ENCODE data around the gene NEURL2.
"Not testable (repeated sequence)": the region's sequence is repeated elsewhere in the genome, so short reads cannot be mapped to it uniquely, and the experiment has no call there.

Gene NEURL2

GRCh38 chr20:45934586-45935415 lies 43.8 kb upstream of the NEURL2 start, which contains the start of gene PCIF1:
Gene PCIF1, plus strand, starts transcription at chr20:45934683. Its CDS starts 4,317 bp downstream, at chr20:45939000.
- FAIRE-seq (no peak), DNase-seq (ENCODE audit: insufficient read length, low spot score) (peak; percentile 95)
- no peak for TF ChIP-seq CTCF (IDR thresholded peaks at IDR 0.05; ENCODE audit: insufficient read depth, missing control alignments)

GRCh38 chr20:45934046-45934585 lies 43.1 kb upstream of the NEURL2 start:
- no peak for FAIRE-seq
- no peak for TF ChIP-seq CTCF (IDR thresholded peaks at IDR 0.05; ENCODE audit: insufficient read depth, missing control alignments)
- no peak for DNase-seq (ENCODE audit: insufficient read length, low spot score)

DNA sequence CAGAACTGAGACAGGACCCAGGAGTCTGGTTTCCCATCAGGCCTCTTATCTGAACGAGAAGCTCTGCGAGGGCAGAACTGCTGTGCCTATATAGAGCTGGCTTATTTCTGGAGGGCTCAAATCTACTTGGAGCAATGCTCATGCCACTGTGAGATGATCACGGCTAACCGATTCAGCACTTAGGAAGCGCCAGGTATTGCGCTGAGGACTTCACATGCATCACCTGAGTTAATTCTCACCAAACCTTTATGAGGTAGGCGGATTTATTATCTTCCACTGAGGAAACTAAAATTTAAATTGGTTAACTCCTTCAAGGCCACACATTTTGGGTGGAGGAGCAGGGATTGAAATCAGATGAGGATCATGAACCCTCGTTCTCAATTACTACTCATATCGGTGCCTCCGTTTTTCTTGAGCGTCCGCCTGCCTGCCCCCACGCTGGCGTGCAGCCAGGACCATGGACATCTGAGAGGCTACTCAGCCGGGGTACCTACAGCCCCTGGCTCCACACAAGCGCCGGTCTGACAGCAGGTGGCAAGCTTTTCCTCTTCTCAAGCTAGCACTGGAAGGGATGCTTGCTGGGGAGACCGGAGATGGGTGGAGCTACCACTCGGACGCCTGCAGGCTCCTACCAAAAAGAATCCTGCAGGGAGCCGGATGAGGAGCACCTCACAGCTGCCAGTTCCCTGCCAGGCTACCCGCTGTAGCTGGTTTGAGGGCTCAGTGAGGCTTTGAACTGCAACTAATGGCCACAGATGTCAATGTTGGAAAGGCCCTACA lies 42.4 kb upstream of the NEURL2 start:
- FAIRE-seq (no peak), DNase-seq (ENCODE audit: insufficient read length, low spot score) (peak; percentile 75)

GRCh38 chr20:45931680-45932079 lies 40.7 kb upstream of the NEURL2 start:
- not testable (repeated sequence) for DNase-seq (ENCODE audit: insufficient read length, low spot score); FAIRE-seq

More for the DNA sequence above, 42.4 kb upstream of the NEURL2 start:
- TF ChIP-seq CTCF (IDR thresholded peaks at IDR 0.05; ENCODE audit: insufficient read depth, missing control alignments), result peak; percentile 30

DNA sequence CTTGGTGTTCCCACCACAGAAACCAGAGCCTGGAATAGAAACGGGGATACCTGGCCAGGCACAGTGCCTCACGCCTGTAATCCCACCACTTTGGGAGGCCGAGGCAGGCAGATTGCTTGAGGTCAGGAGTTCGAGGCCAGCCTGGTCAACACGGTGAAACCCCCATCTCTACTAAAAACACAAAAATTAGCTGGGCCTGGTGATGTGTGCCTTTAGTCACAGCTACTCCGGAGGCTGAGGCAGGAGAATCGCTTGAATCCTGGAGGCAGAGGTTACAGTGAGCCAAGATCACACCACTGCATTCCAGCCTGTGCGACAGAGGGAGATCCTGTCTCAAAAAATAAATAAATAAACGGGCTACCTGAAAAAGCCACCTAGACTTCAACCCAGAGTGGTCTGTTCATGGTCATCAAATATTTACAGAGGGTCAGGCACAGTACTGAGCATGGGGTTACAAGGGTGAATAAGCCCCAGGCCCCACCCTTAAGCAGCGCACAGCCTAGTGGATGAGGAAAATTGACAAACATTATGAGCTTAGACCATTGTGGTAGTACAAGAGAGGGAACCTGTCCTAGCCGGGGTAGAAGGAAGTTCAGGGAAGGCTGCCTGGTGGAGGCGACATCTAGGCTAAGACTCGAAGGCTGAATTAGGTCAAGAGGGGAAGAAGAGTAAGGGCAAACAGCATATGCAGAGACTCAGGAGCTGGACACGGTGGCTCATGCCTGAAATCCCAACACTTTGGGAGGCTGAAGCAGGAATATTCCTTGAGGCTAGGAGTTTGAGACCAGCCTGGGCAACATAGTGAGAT lies 36.3 kb upstream of the NEURL2 start:
- no peak for TF ChIP-seq CTCF (IDR thresholded peaks at IDR 0.05; ENCODE audit: insufficient read depth, missing control alignments)
- no peak for DNase-seq (ENCODE audit: insufficient read length, low spot score)
- no peak for FAIRE-seq

- FAIRE-seq, result no peak
- DNase-seq (ENCODE audit: insufficient read length, low spot score), result no peak
- no peak for TF ChIP-seq CTCF (IDR thresholded peaks at IDR 0.05; ENCODE audit: insufficient read depth, missing control alignments)
Measured at GRCh38 chr20:45926731-45927070, 35.7 kb upstream of the NEURL2 start.

All from D721Med (cell line).